ENCODE measurements around the gene EMC1.

GRCh38 chr1:19202396-19202795 lies 48.9 kb downstream of the EMC1 start:
- TF ChIP-seq CTCF (IDR thresholded peaks at IDR 0.05; ENCODE audit: low read depth, low read length, poor library complexity, severe bottlenecking) (no peak), EZH2phosphoT487 (IDR thresholded peaks at IDR 0.05; ENCODE audit: borderline replicate concordance, low read length) (no peak)

All from DOHH2 (cell line).